SU-DHL-6 (cell line): Measurements from ENCODE around the gene FAU.

Experiments
- CTCF ChIP-seq: fragments of 200-600 bp; sonication (generic); IDR thresholded peaks from one replicate; pipeline ENCODE4 v1.5.1; 2017; ENCODE audit warnings: antibody characterized with exemption, mild to moderate bottlenecking, low read length, moderate library complexity; ENCODE audit not compliant: insufficient read depth, poor library complexity, severe bottlenecking
- EZH2phosphoT487 ChIP-seq: fragments of 200-600 bp; sonication (generic), shearing (Covaris generic); conservative IDR thresholded peaks from 2 replicates; pipeline ENCODE4 v1.6.1; 2018; ENCODE audit warnings: mild to moderate bottlenecking, antibody characterized with exemption, low read length, moderate library complexity, mixed read lengths

DNA sequence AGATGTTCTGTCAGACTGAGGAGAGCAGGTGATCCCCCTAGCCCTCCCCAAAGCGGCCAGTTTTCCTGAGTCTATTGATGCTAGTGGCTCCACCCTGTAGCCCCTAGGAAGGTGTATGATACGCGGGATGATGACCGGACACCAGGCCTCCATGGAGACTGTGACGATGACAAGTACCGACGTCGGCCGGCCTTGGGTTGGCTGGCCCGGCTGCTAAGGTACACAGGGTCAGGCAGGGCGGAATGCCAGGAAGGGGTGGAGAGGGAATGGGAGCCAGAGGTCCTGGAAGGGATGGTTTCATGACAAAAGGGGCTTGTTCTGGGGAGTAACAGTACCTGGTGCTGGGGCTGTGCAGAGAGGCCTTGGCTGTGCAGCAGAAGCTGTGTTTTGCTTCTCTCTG, 34.7 kb downstream of the FAU start:
- TF ChIP-seq CTCF (no peak), EZH2phosphoT487 (no peak)
